ENCODE results near the gene ZNF281. TPM values are rescaled to one million over a fixed set of nuclear protein-coding genes. Genes with fewer than 3 reads are reported as not detected.

Gene ZNF281
- total RNA-seq, 4 donors from 2014 or later = 3.4 to 5.5 (median 5.3) TPM

- no peak overlapping the region for H3K4me3 ChIP-seq (ENCODE audit: low read depth, poor library complexity, severe bottlenecking)
- 73 to 86% methylated on average over 1 of the region's 1 CpG for WGBS, 2 donors
- TF ChIP-seq CTCF (IDR thresholded peaks at IDR 0.05) = no peak
- intact Hi-C loops (cut with DNase I; ENCODE audit: low total_unique reads) = no loop called here
- DNase-seq (ENCODE audit: low spot score in 2 of 2) = no peak
These were observed 31.7 kb downstream of the ZNF281 start for GRCh38 chr1:200378096-200378495.

GRCh38 chr1:200376528-200376927, 33.3 kb downstream of the ZNF281 start:
- H3K4me3 ChIP-seq (ENCODE audit: low read depth, poor library complexity, severe bottlenecking) = no peak overlapping the region
- no peak for TF ChIP-seq CTCF (IDR thresholded peaks at IDR 0.05)
- no peak for TF ChIP-seq POLR2A (IDR thresholded peaks at IDR 0.05)
- DNase-seq (ENCODE audit: low spot score in 2 of 2) = no peak
- intact Hi-C loops (cut with DNase I; ENCODE audit: low total_unique reads) = no loop called here

GRCh38 chr1:200374569-200375295, 35.1 kb downstream of the ZNF281 start:
- no peak overlapping the region for H3K4me3 ChIP-seq (ENCODE audit: low read depth, poor library complexity, severe bottlenecking)
- TF ChIP-seq POLR2A (IDR thresholded peaks at IDR 0.05) (no peak), CTCF (IDR thresholded peaks at IDR 0.05) (no peak)
- 61 to 62% methylated on average over 7 of the region's 7 CpGs for WGBS, 2 donors
- intact Hi-C loops (cut with DNase I; ENCODE audit: low total_unique reads) = no loop called here
- no peak for DNase-seq (ENCODE audit: low spot score in 2 of 2)

- intact Hi-C loops (cut with DNase I; ENCODE audit: low total_unique reads) = no loop called here
- no peak for DNase-seq (ENCODE audit: low spot score in 2 of 2)
- H3K4me3 ChIP-seq (ENCODE audit: low read depth, poor library complexity, severe bottlenecking) = no peak overlapping the region
- TF ChIP-seq POLR2A (IDR thresholded peaks at IDR 0.05) = no peak
- no peak for TF ChIP-seq CTCF (IDR thresholded peaks at IDR 0.05)
- 47 to 50% methylated on average over 5 of the region's 5 CpGs for WGBS, 2 donors
These were observed 36.0 kb downstream of the ZNF281 start for GRCh38 chr1:200373811-200374231.

- WGBS, 2 donors = 73 to 77% methylated on average over 2 of the region's 2 CpGs
- H3K4me3 ChIP-seq (ENCODE audit: low read depth, poor library complexity, severe bottlenecking) = no peak overlapping the region
- no peak for DNase-seq (ENCODE audit: low spot score in 2 of 2)
- intact Hi-C loops (cut with DNase I; ENCODE audit: low total_unique reads) = no loop called here
- TF ChIP-seq POLR2A (IDR thresholded peaks at IDR 0.05) (no peak), CTCF (IDR thresholded peaks at IDR 0.05) (no peak)
These were observed 37.0 kb downstream of the ZNF281 start for GRCh38 chr1:200372885-200373181.
